ENCODE results near the gene TOX2. TPM values are rescaled to one million over a fixed set of nuclear protein-coding genes. Genes with fewer than 3 reads are reported as not detected.
A peak's percentile ranks its signal among the peaks of the same experiment; 100 is the strongest.

Gene TOX2
- total RNA-seq, 1 donor from 2014 or later, result 4.7 TPM

DNA sequence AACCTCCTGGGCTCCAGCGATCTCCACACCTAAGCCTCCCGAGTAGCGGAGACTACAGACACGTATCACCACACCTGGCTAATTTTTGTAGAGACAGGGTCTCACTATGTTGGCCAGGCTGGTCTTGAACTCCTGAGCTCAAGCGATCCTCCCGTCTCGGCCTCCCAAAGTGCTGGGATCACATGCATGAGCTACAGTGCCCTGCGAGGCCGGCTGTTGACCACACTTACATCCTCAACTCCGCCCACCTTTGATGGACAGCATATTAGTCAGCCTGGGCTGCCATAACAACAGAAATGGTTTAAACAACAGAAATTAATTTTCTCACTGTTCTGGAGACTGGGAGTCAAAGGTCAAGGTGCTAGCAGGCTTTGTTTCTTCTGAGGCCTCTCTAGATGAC is 164.6 kb downstream of the TOX2 start:
- TF ChIP-seq, protein P1, sequence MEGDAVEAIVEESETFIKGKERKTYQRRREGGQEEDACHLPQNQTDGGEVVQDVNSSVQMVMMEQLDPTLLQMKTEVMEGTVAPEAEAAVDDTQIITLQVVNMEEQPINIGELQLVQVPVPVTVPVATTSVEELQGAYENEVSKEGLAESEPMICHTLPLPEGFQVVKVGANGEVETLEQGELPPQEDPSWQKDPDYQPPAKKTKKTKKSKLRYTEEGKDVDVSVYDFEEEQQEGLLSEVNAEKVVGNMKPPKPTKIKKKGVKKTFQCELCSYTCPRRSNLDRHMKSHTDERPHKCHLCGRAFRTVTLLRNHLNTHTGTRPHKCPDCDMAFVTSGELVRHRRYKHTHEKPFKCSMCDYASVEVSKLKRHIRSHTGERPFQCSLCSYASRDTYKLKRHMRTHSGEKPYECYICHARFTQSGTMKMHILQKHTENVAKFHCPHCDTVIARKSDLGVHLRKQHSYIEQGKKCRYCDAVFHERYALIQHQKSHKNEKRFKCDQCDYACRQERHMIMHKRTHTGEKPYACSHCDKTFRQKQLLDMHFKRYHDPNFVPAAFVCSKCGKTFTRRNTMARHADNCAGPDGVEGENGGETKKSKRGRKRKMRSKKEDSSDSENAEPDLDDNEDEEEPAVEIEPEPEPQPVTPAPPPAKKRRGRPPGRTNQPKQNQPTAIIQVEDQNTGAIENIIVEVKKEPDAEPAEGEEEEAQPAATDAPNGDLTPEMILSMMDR (conservative IDR thresholded peaks at IDR 0.05), result no peak
- no peak overlapping the region for H3K4me3 Mint-ChIP-seq
- no peak overlapping the region for H3K27ac Mint-ChIP-seq
- no peaks in the 10 kb centered on the region for H3K9me3 Mint-ChIP-seq
- peaks cover 8% of the 10 kb centered on the region for H3K27me3 Mint-ChIP-seq
- H3K36me3 Mint-ChIP-seq, result no peaks in the 10 kb centered on the region
- H3K4me1 Mint-ChIP-seq (ENCODE audit: unreplicated experiment), result peaks cover 10% of the 10 kb centered on the region
- no peak for DNase-seq (ENCODE audit: extremely low spot score, unreplicated experiment)

DNA sequence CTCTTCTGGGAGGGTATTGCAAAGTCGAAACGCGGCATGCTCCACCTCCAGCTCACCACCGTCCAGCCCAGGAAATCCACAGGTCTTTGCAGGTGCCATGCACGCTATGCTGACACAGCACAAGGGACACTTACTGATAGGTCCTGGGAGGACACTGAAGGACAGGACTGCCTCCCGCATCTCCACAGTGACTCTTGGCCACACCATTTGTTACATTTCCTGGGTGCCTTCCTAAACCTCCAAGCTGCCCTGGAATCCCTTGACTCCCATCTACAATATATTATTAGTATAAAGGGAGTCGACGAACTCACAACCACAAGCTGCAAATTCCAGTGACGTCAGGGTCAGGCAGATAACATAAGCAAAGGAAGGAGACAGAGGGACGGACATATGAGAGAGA is 165.4 kb downstream of the TOX2 start:
- H3K27ac Mint-ChIP-seq, result no peak overlapping the region
- no peak overlapping the region for H3K4me3 Mint-ChIP-seq
- H3K36me3 Mint-ChIP-seq, result no peaks in the 10 kb centered on the region
- TF ChIP-seq, protein P1 (conservative IDR thresholded peaks at IDR 0.05), result no peak
- no peak for DNase-seq (ENCODE audit: extremely low spot score, unreplicated experiment)
- H3K4me1 Mint-ChIP-seq (ENCODE audit: unreplicated experiment), result peaks cover 10% of the 10 kb centered on the region
- no peaks in the 10 kb centered on the region for H3K9me3 Mint-ChIP-seq
- H3K27me3 Mint-ChIP-seq, result peaks cover 8% of the 10 kb centered on the region

DNA sequence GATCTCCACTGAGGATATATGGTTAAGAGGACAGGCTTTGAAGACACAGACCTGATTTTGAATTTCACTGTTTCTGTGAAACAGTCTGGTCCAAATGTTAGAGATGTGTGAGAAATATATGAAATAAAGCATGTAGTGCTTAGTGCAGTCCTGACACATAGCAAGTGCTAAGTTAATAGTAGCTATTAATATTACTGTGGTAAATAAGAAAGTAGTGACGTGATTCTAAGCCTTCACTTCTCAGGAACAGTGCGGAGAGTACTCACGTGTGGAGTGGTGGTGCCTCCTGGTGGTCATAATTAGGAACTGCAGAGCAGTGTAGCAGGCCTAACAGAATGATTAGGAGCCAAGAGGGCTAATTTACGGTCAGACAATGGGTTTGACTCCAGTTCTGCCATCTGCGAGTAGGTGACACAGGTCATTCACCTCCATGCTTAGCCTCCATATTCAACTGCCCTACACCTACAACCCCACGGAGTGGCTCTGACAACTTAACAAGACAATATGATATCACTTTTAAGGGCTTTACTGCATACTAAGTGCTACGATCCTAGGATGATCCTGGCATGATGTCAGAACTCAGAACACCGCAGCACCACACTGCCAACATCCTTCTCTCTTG is 166.1 kb downstream of the TOX2 start:
- TF ChIP-seq, protein P1 (conservative IDR thresholded peaks at IDR 0.05), result peak; percentile 99
- H3K9me3 Mint-ChIP-seq, result no peaks in the 10 kb centered on the region
- peaks cover 8% of the 10 kb centered on the region for H3K27me3 Mint-ChIP-seq
- no peak for DNase-seq (ENCODE audit: extremely low spot score, unreplicated experiment)
- no peak overlapping the region for H3K27ac Mint-ChIP-seq
- no peaks in the 10 kb centered on the region for H3K36me3 Mint-ChIP-seq
- no peak overlapping the region for H3K4me3 Mint-ChIP-seq
- peaks cover 10% of the 10 kb centered on the region for H3K4me1 Mint-ChIP-seq (ENCODE audit: unreplicated experiment)

DNA sequence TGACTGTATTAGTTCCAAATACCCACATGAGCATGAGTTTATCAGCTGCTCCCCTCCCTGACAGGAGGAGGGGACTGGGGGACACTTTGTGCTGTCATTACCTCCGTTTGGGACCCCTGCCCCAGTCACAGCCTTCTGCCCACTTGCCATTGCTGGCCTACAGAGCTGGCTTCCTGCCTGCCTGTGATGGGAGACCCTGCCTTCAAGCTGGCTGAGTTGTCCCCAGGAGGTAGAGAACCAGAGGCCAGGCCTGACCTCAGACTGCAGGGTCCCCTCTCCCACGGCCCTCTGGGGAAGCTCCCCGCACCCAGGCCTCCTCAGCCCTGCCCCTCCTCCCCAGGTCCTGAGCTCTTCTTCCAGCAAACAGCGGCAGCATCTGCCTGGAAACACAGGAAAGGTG is 166.8 kb downstream of the TOX2 start:
- no peak overlapping the region for H3K4me3 Mint-ChIP-seq
- TF ChIP-seq, protein P1 (conservative IDR thresholded peaks at IDR 0.05), result no peak
- DNase-seq (ENCODE audit: extremely low spot score, unreplicated experiment), result no peak
- H3K9me3 Mint-ChIP-seq, result no peaks in the 10 kb centered on the region
- H3K27me3 Mint-ChIP-seq, result peaks cover 11% of the 10 kb centered on the region
- no peak overlapping the region for H3K27ac Mint-ChIP-seq
- peaks cover 10% of the 10 kb centered on the region for H3K4me1 Mint-ChIP-seq (ENCODE audit: unreplicated experiment)
- H3K36me3 Mint-ChIP-seq, result no peaks in the 10 kb centered on the region

DNA sequence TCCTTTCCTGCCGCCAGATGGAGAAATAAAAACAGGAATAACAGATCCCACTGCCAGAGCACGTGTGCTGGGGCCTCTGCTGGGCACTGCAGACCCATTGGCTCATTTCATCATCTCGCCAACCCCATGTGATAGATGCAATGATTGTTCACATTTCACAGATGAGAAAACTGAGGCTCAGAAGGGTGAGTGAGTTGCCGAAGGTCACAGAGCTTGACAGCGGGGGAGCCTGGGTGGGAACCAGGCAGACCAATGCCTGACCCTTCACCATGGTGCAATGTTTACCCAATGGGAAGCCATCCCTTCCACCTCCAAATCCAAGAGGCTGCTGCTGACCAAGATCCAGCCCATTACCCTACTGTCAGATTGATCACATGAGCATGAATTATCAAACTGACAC is 167.2 kb downstream of the TOX2 start:
- Mint-ChIP-seq H3K27me3 (peaks cover 14% of the 10 kb centered on the region), H3K9me3 (no peaks in the 10 kb centered on the region), H3K36me3 (no peaks in the 10 kb centered on the region)

More for the DNA sequence above, 167.2 kb downstream of the TOX2 start:
- H3K4me3 Mint-ChIP-seq, result no peak overlapping the region
- no peak for DNase-seq (ENCODE audit: extremely low spot score, unreplicated experiment)
- peaks cover 10% of the 10 kb centered on the region for H3K4me1 Mint-ChIP-seq (ENCODE audit: unreplicated experiment)
- TF ChIP-seq, protein P1 (conservative IDR thresholded peaks at IDR 0.05), result no peak
- H3K27ac Mint-ChIP-seq, result no peak overlapping the region
